K562 (cell line): ENCODE measurements around the gene DUOX2. TPM values are rescaled to one million over a fixed set of nuclear protein-coding genes. Genes with fewer than 3 reads are reported as not detected.

ENCODE experiments used
- ASH1L ChIP-seq: fragments of 450-650 bp; IDR thresholded peaks from 2 replicates; pipeline ENCODE4 v1.6.1; 2018; ENCODE audit warnings: borderline replicate concordance, mild to moderate bottlenecking, low read depth; ENCODE audit not compliant: partially characterized antibody
- CBFA2T3 ChIP-seq: fragments of 450-650 bp; IDR thresholded peaks from 2 replicates; pipeline ENCODE4 v1.6.1; 2017
- HMGN3 ChIP-seq: IDR thresholded peaks from 2 replicates; pipeline ENCODE4 v1.6.1; 2011; ENCODE audit warnings: borderline replicate concordance, low read depth, mild to moderate bottlenecking, mixed read lengths, low read length; ENCODE audit not compliant: insufficient read length; ENCODE audit errors: extremely low read depth
- MAFK ChIP-seq: IDR thresholded peaks from 2 replicates; pipeline ENCODE4 v1.6.1; 2011; ENCODE audit warnings: low read length, improper control_type of control experiment
- NR4A1 ChIP-seq, 2 experiments: fragments of 250-450 bp in 1 of 2; fragments of 450-650 bp in 1 of 2; sonication (Bioruptor Pico) in 1 of 2; IDR thresholded peaks; 2 replicates each; pipeline versions ENCODE4 v1.4.0 to v1.6.1; 2016 to 2020; ENCODE audit warnings: mild to moderate bottlenecking in 2 of 2, missing compliant biosample characterization in 1 of 2, missing genetic modification characterization in 1 of 2, moderate library complexity in 1 of 2
- POLR3A ChIP-seq: IDR thresholded peaks from 2 replicates; pipeline ENCODE4 v1.6.1; 2011; ENCODE audit warnings: borderline replicate concordance, mild to moderate bottlenecking, moderate library complexity; ENCODE audit not compliant: insufficient read length, insufficient read depth; ENCODE audit errors: extremely low read depth
- TARDBP ChIP-seq: fragments of 450-650 bp; IDR thresholded peaks from 2 replicates; pipeline ENCODE4 v1.6.1; 2016
- TOE1 ChIP-seq, 2 experiments: fragments of 450-650 bp in 1 of 2; sonication (generic) in 1 of 2; formaldehyde crosslinking in 1 of 2; IDR thresholded peaks; 2 replicates each; pipeline versions ENCODE4 v1.7.1 to v1.8.0; 2016 to 2022; ENCODE audit warnings: borderline replicate concordance in 2 of 2, mild to moderate bottlenecking in 2 of 2, antibody characterized with exemption in 1 of 2, inconsistent platforms in 1 of 2, low read depth in 1 of 2, missing genetic modification reagents in 1 of 2, moderate library complexity in 1 of 2
- TRIM28 ChIP-seq: fragments of 450-650 bp; IDR thresholded peaks from 2 replicates; pipeline ENCODE4 v1.6.1; 2017
- ZNF384 ChIP-seq: IDR thresholded peaks from 2 replicates; pipeline ENCODE4 v1.6.1; 2012; ENCODE audit warnings: low read depth, low read length, improper control_type of control experiment
- ZNF639 ChIP-seq, 2 experiments: fragments of 200-800 bp in 1 of 2; sonication (Bioruptor generic) in 1 of 2; sonication (generic) in 1 of 2; formaldehyde crosslinking in 1 of 2; IDR thresholded peaks in 1 of 2; conservative IDR thresholded peaks in 1 of 2; 2 replicates each; pipeline versions ENCODE4 v1.5.0 to v1.6.1; 2016 to 2020; ENCODE audit warnings: missing compliant biosample characterization in 1 of 2, missing genetic modification characterization in 1 of 2, missing genetic modification reagents in 1 of 2
- ZNF830 ChIP-seq: fragments of 250-450 bp; sonication (Bioruptor Pico); IDR thresholded peaks from 2 replicates; pipeline ENCODE4 v1.5.0; 2021; ENCODE audit warnings: mild to moderate bottlenecking
- polyA plus RNA-seq, 8 experiments: library from polyadenylated mRNA; depleted of rRNA in 4 of 8; stranded (reverse) in 5 of 8; unstranded in 3 of 8; fragments of >200 nt; fragmentation: Nextera tagmentation in 2 of 8; fragmentation: Illumina TruSeq in 1 of 8; extraction: Ambion mirVana in 2 of 8; extraction: Trizol in 1 of 8; gene quantifications; 2 replicates each; pipeline versions ENCODE4 v1.2.1 to v1.2.3, GENCODE V29; 2011 to 2014; ENCODE audit warnings: inconsistent platforms in 1 of 8, missing spikeins in 1 of 8
- total RNA-seq, 7 experiments: library from RNA; depleted of rRNA in 6 of 7; stranded (reverse); fragments of >200 nt in 6 of 7; fragmentation: Illumina TruSeq in 2 of 7; extraction: Trizol in 2 of 7; gene quantifications; 2 replicates each; pipeline versions ENCODE4 v1.2.1 to v1.2.3, GENCODE V29; 2011 to 2021; ENCODE audit warnings: low replicate concordance in 1 of 7
- TF ChIP-seq, protein P1 (sequence below), 2 experiments: fragments of 150-350 bp in 1 of 2; IDR thresholded peaks; 2 replicates each; pipeline ENCODE4 v1.6.1; 2012 to 2016; ENCODE audit warnings: low read depth in 2 of 2, low read length in 2 of 2, mild to moderate bottlenecking in 1 of 2, moderate library complexity in 1 of 2

DUOX2 gene
- total and polyA plus RNA-seq, 9 of the 15 experiments (the other 6 are each of a cell fraction or from before 2014, with no cell fraction given), result 0.01 to 0.03 (median 0.02) TPM; not detected in 6

DNA sequence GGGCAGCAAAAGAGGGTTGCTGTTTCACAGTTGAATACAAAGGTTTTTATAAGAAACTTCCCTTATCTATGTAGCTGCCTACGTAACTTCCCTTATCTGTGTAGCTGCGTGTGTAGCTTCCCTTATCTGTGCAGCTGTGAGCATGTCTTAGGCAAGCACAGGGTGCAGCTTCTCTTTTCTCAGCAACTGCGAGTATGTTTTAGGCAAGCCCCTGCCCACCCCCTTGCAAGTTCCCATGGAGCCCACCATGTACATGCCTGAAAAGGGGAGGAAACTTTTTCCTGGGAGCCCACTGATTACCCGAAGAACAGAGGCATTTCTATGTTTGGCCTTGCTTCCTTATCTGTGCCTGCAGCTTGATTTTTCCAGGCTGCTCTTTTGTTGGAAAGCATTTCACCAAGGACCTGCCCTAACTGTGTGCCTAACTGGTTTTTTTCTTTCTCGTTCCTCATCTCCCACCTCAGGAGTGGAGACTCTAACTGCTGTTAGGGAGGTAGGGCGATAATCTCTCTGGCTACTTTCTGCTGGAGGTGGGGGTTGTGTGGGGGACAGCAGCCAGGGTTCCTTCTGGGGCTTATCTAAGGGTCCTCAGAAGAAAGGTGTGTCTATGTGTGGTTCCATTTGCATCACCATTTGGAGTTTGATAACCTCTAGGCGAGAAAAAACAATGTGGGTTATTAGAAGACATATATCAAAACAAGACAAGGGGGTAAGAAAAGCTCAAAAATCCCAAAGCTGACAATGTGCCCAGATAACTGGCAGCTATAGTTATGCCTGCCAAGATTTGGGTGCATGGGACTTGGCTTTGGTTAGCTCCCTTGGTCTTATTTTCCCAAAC, 65.0 kb downstream of the DUOX2 start (continued):
- TF ChIP-seq, protein P1, sequence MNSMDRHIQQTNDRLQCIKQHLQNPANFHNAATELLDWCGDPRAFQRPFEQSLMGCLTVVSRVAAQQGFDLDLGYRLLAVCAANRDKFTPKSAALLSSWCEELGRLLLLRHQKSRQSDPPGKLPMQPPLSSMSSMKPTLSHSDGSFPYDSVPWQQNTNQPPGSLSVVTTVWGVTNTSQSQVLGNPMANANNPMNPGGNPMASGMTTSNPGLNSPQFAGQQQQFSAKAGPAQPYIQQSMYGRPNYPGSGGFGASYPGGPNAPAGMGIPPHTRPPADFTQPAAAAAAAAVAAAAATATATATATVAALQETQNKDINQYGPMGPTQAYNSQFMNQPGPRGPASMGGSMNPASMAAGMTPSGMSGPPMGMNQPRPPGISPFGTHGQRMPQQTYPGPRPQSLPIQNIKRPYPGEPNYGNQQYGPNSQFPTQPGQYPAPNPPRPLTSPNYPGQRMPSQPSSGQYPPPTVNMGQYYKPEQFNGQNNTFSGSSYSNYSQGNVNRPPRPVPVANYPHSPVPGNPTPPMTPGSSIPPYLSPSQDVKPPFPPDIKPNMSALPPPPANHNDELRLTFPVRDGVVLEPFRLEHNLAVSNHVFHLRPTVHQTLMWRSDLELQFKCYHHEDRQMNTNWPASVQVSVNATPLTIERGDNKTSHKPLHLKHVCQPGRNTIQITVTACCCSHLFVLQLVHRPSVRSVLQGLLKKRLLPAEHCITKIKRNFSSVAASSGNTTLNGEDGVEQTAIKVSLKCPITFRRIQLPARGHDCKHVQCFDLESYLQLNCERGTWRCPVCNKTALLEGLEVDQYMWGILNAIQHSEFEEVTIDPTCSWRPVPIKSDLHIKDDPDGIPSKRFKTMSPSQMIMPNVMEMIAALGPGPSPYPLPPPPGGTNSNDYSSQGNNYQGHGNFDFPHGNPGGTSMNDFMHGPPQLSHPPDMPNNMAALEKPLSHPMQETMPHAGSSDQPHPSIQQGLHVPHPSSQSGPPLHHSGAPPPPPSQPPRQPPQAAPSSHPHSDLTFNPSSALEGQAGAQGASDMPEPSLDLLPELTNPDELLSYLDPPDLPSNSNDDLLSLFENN (IDR thresholded peaks at IDR 0.05; ENCODE audit: low read depth in 2 of 2, low read length in 2 of 2), result peak in 1 of 2 experiments; percentile 76; a peak in 2 of 4 replicates
- TF ChIP-seq TRIM28, result peak; percentile 94; the same call in 1 of the 2 replicates
- TF ChIP-seq TOE1 (IDR thresholded peaks at IDR 0.05; ENCODE audit: borderline replicate concordance), result peak; percentile 63; the same call in 1 of the 2 replicates
- TF ChIP-seq TOE1 (CRISPR knock-in tag; IDR thresholded peaks at IDR 0.05; ENCODE audit: borderline replicate concordance, low read depth), result no peak
- peak in 1 of 2 experiments; percentile 84; a peak in 2 of 4 replicates for TF ChIP-seq ZNF639 (CRISPR knock-in tag; conservative IDR thresholded peaks at IDR 0.05 in 1 of 2, IDR thresholded peaks at IDR 0.05 in 1 of 2)
- TF ChIP-seq TARDBP, result no peak
- TF ChIP-seq MAFK, result peak; percentile 33; the same call in 1 of the 2 replicates
- peak; percentile 85 for TF ChIP-seq HMGN3
- peak; percentile 98 for TF ChIP-seq CBFA2T3
- TF ChIP-seq ASH1L, result no peak
- TF ChIP-seq NR4A1 (CRISPR knock-in tag; IDR thresholded peaks at IDR 0.05), result no peak
- TF ChIP-seq NR4A1 (tag; IDR thresholded peaks at IDR 0.05), result peak; percentile 83
- TF ChIP-seq ZNF384, result peak; percentile 76
- TF ChIP-seq POLR3A, result no peak
- no peak for TF ChIP-seq ZNF830
